Measurements from ENCODE around the gene RAI14.

Gene RAI14

DNA sequence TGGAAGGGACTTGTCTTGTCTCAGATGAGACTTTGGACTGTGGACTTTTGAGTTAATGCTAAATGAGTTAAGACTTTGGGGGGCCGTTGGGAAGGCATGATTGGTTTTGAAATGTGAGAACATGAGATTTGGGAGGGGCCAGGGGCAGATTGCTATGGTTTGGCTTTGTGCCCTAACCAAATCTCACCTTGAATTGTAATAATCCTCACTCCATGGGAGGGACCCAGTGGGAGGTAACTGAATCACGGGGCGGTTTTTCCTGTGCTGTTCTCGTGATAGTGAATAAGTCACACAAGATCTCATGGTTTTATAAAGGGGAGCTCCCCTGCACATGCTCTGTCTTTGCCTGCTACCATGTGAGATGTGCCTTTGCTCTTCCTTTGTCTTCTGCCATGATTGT is 72.1 kb downstream of the RAI14 start:
- no peak for TF ChIP-seq CTCF (IDR thresholded peaks at IDR 0.05)

GRCh38 chr5:34731435-34732232 is 75.5 kb downstream of the RAI14 start:
- no peak for TF ChIP-seq CTCF (IDR thresholded peaks at IDR 0.05)

- no peak for TF ChIP-seq CTCF (IDR thresholded peaks at IDR 0.05)
These were observed 78.2 kb downstream of the RAI14 start for GRCh38 chr5:34734326-34734725.

DNA sequence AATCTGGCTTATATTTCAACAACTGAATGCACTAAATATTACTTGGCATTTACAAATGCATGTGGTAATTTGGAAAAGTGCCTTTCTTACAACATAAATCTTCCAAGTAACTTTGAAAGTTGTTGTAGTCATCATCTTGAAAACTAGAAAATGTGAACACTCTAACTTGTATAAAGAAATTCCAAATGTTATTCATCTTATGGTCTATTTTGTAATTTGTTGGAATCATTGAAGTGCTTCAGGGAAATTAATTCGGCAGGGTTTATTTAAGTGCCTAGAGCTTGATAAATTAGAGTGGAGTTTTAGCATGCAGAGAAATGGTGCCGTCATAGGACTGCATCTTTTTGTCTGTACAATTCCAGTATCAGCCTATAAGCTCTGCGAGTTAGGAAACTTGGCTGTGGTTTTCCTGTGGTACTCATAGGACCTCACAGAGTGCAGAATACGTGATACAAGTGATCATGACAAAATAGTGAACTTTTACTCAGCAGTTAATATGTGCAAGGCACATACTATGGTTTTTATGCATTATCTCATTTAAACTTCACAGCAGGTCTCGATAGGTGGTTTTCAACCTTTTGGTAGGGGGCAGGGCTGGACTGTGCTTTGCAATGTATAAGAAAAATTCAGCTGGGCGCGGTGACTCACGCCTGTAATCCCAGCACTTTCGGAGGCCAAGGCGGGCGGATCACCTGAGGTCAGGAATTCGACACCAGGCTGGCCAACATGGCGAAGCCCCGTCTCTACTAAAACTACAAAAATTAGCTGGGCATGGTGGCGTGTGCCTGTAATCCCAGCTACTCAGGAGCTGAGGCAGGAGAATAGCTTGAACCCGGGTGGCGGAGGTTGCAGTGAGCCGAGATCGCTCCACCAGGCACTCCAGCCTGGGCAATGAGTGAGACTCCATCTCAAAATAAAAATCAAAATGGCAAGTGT is 79.6 kb downstream of the RAI14 start:
- no peak for TF ChIP-seq CTCF (IDR thresholded peaks at IDR 0.05)

DNA sequence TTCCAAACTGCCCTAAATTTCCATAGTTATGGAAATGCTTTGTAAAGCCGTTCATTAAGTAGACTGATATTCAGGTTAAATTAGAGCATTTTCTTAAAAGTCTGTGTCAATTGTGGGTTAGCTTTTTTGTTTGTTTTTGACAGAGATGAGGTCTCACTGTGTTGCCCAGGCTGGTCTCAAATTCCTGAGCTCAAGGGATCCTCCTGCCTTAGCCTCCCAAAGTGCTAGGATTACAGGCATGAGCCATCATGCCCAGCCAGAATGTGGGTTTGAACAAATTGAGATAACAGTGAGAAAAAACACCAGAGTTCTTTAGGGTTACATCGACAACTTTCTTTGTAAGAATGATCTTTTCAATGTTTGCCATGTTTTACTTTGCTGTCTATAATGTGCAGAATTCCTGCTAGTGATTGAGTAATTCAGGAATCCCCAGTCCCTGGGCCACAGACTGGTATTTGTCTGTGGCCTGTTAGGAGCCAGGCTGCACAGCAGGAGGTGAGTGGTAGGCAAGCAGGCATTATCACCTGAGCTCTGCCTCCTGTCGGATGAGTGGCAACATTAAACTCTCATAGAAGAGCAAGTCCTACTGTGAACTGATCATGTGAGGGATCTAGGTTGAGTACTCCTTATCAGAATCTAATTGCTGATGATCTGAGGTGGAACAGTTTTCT is 80.5 kb downstream of the RAI14 start:
- TF ChIP-seq CTCF (IDR thresholded peaks at IDR 0.05) = no peak

GRCh38 chr5:34737731-34738130 is 81.6 kb downstream of the RAI14 start:
- TF ChIP-seq CTCF (IDR thresholded peaks at IDR 0.05) = no peak

DNA sequence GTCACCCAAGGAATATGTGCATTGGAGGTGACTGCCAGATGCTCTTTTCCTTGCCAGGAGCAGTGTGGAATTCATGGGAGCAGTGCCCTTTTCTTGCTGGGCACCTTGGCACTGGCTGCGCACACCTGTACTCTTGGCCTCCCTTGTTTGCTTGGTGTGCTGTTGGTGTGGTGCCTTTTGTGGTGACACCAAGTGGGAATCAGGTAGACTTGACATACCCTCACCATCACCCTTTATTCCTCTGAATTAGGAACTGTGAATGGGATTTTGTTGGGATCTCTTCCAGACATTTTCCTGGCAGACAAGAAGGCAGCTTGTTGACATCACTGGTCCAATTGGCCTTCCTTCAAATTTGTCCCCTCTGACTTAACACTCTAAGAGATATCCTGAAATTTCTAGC is 82.3 kb downstream of the RAI14 start:
- TF ChIP-seq CTCF (IDR thresholded peaks at IDR 0.05) = no peak

Data from LNCAP (cell line).